ENCODE measurements around the gene M6PR.
"Not testable (repeated sequence)": the region's sequence is repeated elsewhere in the genome, so short reads cannot be mapped to it uniquely, and the experiment has no call there.

The M6PR gene

GRCh38 chr12:8932464-8932863 is 17.0 kb downstream of the M6PR start:
- not testable (repeated sequence) for H3K4me3 ChIP-seq (ENCODE audit: low read depth, low read length); H3K36me3 ChIP-seq (ENCODE audit: insufficient read depth, low read length); H2AFZ ChIP-seq (ENCODE audit: low read length, unreplicated experiment); H3K79me2 ChIP-seq (ENCODE audit: control insufficient read depth, insufficient read depth, low read length, unreplicated experiment); H3K4me1 ChIP-seq (ENCODE audit: control insufficient read depth, insufficient read depth, low read length, unreplicated experiment); H3K27me3 ChIP-seq (ENCODE audit: insufficient read depth, low read length); H3K27ac ChIP-seq (ENCODE audit: low read depth, low read length)

GRCh38 chr12:8930655-8931323 is 18.7 kb downstream of the M6PR start:
- H2AFZ ChIP-seq (ENCODE audit: low read length, unreplicated experiment); H3K27ac ChIP-seq (ENCODE audit: low read depth, low read length); H3K27me3 ChIP-seq (ENCODE audit: insufficient read depth, low read length); H3K79me2 ChIP-seq (ENCODE audit: control insufficient read depth, insufficient read depth, low read length, unreplicated experiment); H3K36me3 ChIP-seq (ENCODE audit: insufficient read depth, low read length); H3K4me3 ChIP-seq (ENCODE audit: low read depth, low read length); H3K4me1 ChIP-seq (ENCODE audit: control insufficient read depth, insufficient read depth, low read length, unreplicated experiment): not testable (repeated sequence)

- Histone ChIP-seq H3K4me3 (ENCODE audit: low read depth, low read length) (no peak overlapping the region), H3K4me1 (ENCODE audit: control insufficient read depth, insufficient read depth, low read length, unreplicated experiment) (no peaks in the 10 kb centered on the region), H3K36me3 (ENCODE audit: insufficient read depth, low read length) (no peaks in the 10 kb centered on the region), H3K27ac (ENCODE audit: low read depth, low read length) (no peak overlapping the region), H2AFZ (ENCODE audit: low read length, unreplicated experiment) (no peak overlapping the region), H3K79me2 (ENCODE audit: control insufficient read depth, insufficient read depth, low read length, unreplicated experiment) (no peaks in the 10 kb centered on the region), H3K27me3 (ENCODE audit: insufficient read depth, low read length) (no peaks in the 10 kb centered on the region)
Measured at GRCh38 chr12:8922544-8922943, 26.9 kb downstream of the M6PR start.

- not testable (repeated sequence) for H3K4me3 ChIP-seq (ENCODE audit: low read depth, low read length); H3K27ac ChIP-seq (ENCODE audit: low read depth, low read length); H3K4me1 ChIP-seq (ENCODE audit: control insufficient read depth, insufficient read depth, low read length, unreplicated experiment); H3K36me3 ChIP-seq (ENCODE audit: insufficient read depth, low read length); H2AFZ ChIP-seq (ENCODE audit: low read length, unreplicated experiment); H3K27me3 ChIP-seq (ENCODE audit: insufficient read depth, low read length); H3K79me2 ChIP-seq (ENCODE audit: control insufficient read depth, insufficient read depth, low read length, unreplicated experiment)
Measured at GRCh38 chr12:8919643-8920042, 29.8 kb downstream of the M6PR start.

- no peak overlapping the region for H3K4me3 ChIP-seq (ENCODE audit: low read depth, low read length)
- H3K27ac ChIP-seq (ENCODE audit: low read depth, low read length), result no peak overlapping the region
- peaks cover 9% of the 10 kb centered on the region for H3K4me1 ChIP-seq (ENCODE audit: control insufficient read depth, insufficient read depth, low read length, unreplicated experiment)
- H3K27me3 ChIP-seq (ENCODE audit: insufficient read depth, low read length), result no peaks in the 10 kb centered on the region
- H3K79me2 ChIP-seq (ENCODE audit: control insufficient read depth, insufficient read depth, low read length, unreplicated experiment), result peaks cover 7% of the 10 kb centered on the region
- no peaks in the 10 kb centered on the region for H3K36me3 ChIP-seq (ENCODE audit: insufficient read depth, low read length)
- H2AFZ ChIP-seq (ENCODE audit: low read length, unreplicated experiment), result no peak overlapping the region
Measured at GRCh38 chr12:8917751-8918150, 31.7 kb downstream of the M6PR start.

- Histone ChIP-seq H3K27me3 (ENCODE audit: insufficient read depth, low read length) (no peaks in the 10 kb centered on the region), H3K27ac (ENCODE audit: low read depth, low read length) (no peak overlapping the region), H3K4me1 (ENCODE audit: control insufficient read depth, insufficient read depth, low read length, unreplicated experiment) (peaks cover 12% of the 10 kb centered on the region), H2AFZ (ENCODE audit: low read length, unreplicated experiment) (no peak overlapping the region), H3K4me3 (ENCODE audit: low read depth, low read length) (no peak overlapping the region), H3K79me2 (ENCODE audit: control insufficient read depth, insufficient read depth, low read length, unreplicated experiment) (peaks cover 7% of the 10 kb centered on the region), H3K36me3 (ENCODE audit: insufficient read depth, low read length) (no peaks in the 10 kb centered on the region)
Measured at GRCh38 chr12:8917031-8917430, 32.4 kb downstream of the M6PR start.

- Histone ChIP-seq H3K36me3 (ENCODE audit: insufficient read depth, low read length) (no peaks in the 10 kb centered on the region), H3K4me3 (ENCODE audit: low read depth, low read length) (peak overlapping the region; percentile 81)
Measured at GRCh38 chr12:8916154-8916553, 33.3 kb downstream of the M6PR start.

GRCh38 chr12:8914716-8915526 is 34.5 kb downstream of the M6PR start:
- Histone ChIP-seq H3K4me1 (ENCODE audit: control insufficient read depth, insufficient read depth, low read length, unreplicated experiment) (peaks cover 12% of the 10 kb centered on the region), H3K4me3 (ENCODE audit: low read depth, low read length) (peak overlapping the region; percentile 81), H3K36me3 (ENCODE audit: insufficient read depth, low read length) (no peaks in the 10 kb centered on the region), H3K79me2 (ENCODE audit: control insufficient read depth, insufficient read depth, low read length, unreplicated experiment) (peaks cover 7% of the 10 kb centered on the region), H3K27ac (ENCODE audit: low read depth, low read length) (no peak overlapping the region), H2AFZ (ENCODE audit: low read length, unreplicated experiment) (peak overlapping the region; percentile 19), H3K27me3 (ENCODE audit: insufficient read depth, low read length) (no peaks in the 10 kb centered on the region)

More at GRCh38 chr12:8916154-8916553, 33.3 kb downstream of the M6PR start:
- H2AFZ ChIP-seq (ENCODE audit: low read length, unreplicated experiment), result no peak overlapping the region
- H3K27ac ChIP-seq (ENCODE audit: low read depth, low read length), result no peak overlapping the region
- H3K27me3 ChIP-seq (ENCODE audit: insufficient read depth, low read length), result no peaks in the 10 kb centered on the region
- H3K79me2 ChIP-seq (ENCODE audit: control insufficient read depth, insufficient read depth, low read length, unreplicated experiment), result peaks cover 7% of the 10 kb centered on the region
- H3K4me1 ChIP-seq (ENCODE audit: control insufficient read depth, insufficient read depth, low read length, unreplicated experiment), result peaks cover 12% of the 10 kb centered on the region

- Histone ChIP-seq H3K27ac (ENCODE audit: low read depth, low read length) (peak within 1 kb of the TSS; percentile 87), H3K4me1 (ENCODE audit: control insufficient read depth, insufficient read depth, low read length, unreplicated experiment) (peaks cover 12% of the 10 kb centered on the region), H2AFZ (ENCODE audit: low read length, unreplicated experiment) (peak within 1 kb of the TSS; percentile 96), H3K4me3 (ENCODE audit: low read depth, low read length) (peak within 1 kb of the TSS; percentile 85)
- H3K79me2 ChIP-seq (ENCODE audit: control insufficient read depth, insufficient read depth, low read length, unreplicated experiment); H3K36me3 ChIP-seq (ENCODE audit: insufficient read depth, low read length); H3K27me3 ChIP-seq (ENCODE audit: insufficient read depth, low read length): not testable (repeated sequence)
Measured at GRCh38 chr12:8914033-8914715, 35.3 kb downstream of the M6PR start, which contains the start of gene PHC1. TSS of gene PHC1 (plus strand) at chr12:8914509. CDS start at chr12:8917678, 3,169 bp downstream.

GRCh38 chr12:8913702-8914032 is 35.8 kb downstream of the M6PR start:
- Histone ChIP-seq H3K36me3 (ENCODE audit: insufficient read depth, low read length) (no peaks in the 10 kb centered on the region), H3K27ac (ENCODE audit: low read depth, low read length) (peak overlapping the region; percentile 87), H3K4me1 (ENCODE audit: control insufficient read depth, insufficient read depth, low read length, unreplicated experiment) (peaks cover 12% of the 10 kb centered on the region), H3K4me3 (ENCODE audit: low read depth, low read length) (peak overlapping the region; percentile 85), H3K27me3 (ENCODE audit: insufficient read depth, low read length) (no peaks in the 10 kb centered on the region), H2AFZ (ENCODE audit: low read length, unreplicated experiment) (peak overlapping the region; percentile 96), H3K79me2 (ENCODE audit: control insufficient read depth, insufficient read depth, low read length, unreplicated experiment) (peaks cover 7% of the 10 kb centered on the region)
